ENCODE data around the gene USP12. TPM values are rescaled to one million over a fixed set of nuclear protein-coding genes. Genes with fewer than 3 reads are reported as not detected.
"Not testable (repeated sequence)": the region's sequence is repeated elsewhere in the genome, so short reads cannot be mapped to it uniquely, and the experiment has no call there.

USP12 gene
- total RNA-seq, 1 experiment from 2014 or later = 11.4 TPM

GRCh38 chr13:27123445-27123844, 48.2 kb downstream of the USP12 start:
- not testable (repeated sequence) for DNase-seq (ENCODE audit: low spot score)

- no peak for DNase-seq (ENCODE audit: low spot score)
Observed at GRCh38 chr13:27122036-27122435, 49.6 kb downstream of the USP12 start.

DNA sequence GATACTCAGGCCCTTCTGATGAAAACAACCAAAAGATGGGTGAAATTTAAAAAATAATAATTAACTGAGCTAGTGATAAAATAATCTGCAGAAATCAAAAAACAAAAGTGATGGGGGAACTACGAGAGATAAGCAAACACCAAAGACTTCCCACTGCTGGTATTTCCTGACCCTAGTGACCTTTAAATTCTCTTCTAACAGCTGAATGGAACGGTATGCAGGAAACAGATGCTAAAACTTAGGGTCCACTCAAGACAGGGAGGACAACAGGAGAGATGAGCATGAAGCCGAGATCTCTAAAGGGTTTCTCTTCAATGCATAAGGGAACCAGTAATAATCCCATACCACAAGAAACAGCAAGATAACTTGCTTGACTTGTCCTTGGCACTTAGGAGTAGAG, 50.8 kb downstream of the USP12 start:
- no peak for DNase-seq (ENCODE audit: low spot score)

DNA sequence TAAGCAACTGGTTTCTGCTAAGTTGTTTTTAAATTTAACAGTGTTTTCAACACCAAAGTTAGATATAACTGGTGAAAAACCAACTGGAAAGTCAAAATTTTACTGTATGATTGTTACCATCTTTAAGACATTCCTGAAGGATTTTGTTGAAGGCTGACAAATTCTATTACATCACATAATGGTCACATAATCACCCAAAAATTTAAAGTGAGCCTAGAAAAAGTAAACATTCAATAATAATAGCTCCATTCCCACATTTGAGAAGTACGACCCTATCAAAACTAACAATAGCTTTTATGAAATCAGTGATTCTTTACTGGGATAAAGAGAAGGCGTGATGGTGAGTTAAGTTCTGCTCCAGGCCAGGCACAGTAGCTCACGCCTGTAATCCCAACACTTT, 51.6 kb downstream of the USP12 start:
- DNase-seq (ENCODE audit: low spot score) = no peak

DNA sequence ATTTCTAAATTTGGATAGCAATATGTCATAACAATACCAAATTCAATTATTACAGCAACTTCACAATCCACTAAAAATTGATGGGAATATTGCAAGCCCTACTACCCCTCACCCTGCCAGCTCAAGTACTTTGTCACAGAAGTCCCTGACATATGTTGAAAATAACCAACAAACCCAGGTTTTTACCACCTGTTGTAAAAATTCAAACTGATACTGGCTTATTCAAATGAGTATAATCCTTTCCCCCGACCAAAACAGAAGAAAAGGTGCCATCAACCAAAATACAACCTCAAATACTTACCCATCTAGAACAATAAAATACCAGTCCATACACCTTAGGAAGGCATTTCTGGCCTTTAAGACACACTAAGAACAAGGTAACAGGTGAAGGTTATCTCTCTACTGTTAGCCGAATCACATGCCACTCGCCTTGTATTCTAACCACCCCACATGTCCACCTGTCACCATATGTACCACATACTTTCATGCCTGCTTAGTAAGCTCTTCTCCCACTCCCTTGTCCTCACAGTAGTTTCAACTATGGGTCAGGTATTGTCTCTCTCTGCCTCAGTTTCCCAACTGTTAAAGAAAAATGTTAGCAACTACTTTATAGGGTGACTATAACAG, 53.1 kb downstream of the USP12 start:
- DNase-seq (ENCODE audit: low spot score) = no peak

DNA sequence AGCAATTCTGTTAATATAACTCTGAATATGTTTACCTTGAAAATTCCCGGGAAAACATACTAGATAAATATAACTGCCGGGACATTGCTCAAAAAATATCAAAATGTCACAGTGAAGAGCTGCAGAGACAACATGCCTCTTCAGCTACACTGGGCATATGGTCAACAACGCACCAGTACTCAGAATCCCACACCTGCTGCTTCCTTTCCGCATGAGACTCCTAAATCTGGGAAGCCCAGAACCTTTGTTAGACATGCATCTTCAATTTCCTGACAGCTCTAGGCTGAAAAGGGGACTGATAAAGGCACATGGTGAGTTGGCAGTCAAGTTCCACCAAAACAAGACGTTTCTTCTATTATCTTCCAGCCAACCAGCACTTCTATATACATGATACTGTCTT, 53.7 kb downstream of the USP12 start:
- no peak for DNase-seq (ENCODE audit: low spot score)

GRCh38 chr13:27117158-27117557, 54.5 kb downstream of the USP12 start:
- DNase-seq (ENCODE audit: low spot score) = peak; percentile 5

DNA sequence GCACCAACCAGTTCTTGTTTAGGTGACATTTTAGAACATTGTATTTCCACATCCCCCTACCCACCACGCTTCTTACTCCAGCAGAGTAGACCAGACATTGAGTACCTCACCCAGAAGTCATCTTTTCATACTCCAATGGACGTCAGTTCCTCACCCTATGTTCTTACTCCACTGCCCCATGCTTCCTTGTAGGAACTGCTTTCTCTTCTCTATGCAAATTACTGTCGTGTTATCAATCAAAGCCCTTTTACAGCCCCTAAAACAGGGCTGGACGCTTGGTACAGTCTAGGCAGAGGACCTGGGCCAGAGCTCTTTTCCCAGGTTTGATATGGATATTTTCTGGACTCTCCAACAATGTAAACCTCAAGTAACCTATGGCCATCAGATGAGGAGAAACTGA, 58.2 kb downstream of the USP12 start:
- no peak for DNase-seq (ENCODE audit: low spot score)

DNA sequence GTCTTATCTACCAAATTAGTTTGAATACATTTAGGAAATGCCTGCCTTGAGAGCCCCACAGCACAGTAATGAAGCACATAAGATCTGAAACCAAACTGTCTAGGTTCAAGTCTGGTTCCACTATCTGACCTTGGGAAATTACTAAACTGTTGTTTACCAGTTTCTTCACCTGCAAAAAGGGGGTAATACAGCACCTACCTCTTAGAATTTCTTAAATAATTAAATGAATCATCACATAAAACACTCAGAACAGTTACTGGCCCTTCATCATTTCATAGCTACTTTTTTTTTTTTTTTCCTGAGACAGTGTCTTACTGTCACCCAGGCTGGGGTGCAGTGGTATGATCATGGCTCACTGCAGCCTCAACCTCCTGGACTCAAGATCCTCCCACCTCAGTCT, 59.6 kb downstream of the USP12 start:
- no peak for DNase-seq (ENCODE audit: low spot score)

GRCh38 chr13:27110056-27110746, 61.4 kb downstream of the USP12 start:
- no peak for DNase-seq (ENCODE audit: low spot score)

DNA sequence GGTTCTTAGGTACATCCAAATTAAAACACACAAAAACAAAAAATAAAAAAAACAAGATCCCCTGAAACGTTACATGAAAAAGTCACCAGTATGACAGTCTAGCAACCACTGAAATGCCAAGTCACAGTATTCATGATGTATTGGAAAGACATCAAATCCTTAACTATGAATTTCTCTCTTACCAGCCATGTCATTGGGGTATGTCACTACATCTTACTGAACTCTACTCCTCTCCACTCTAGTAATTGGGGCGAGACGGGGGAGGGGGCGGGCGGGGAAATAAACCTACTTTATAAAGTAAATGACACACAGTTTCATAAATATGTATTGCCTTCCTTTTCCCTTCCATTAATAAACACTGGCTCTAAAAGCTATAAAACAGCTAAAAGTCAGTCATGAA, 65.5 kb downstream of the USP12 start:
- DNase-seq (ENCODE audit: low spot score) = no peak

DNA sequence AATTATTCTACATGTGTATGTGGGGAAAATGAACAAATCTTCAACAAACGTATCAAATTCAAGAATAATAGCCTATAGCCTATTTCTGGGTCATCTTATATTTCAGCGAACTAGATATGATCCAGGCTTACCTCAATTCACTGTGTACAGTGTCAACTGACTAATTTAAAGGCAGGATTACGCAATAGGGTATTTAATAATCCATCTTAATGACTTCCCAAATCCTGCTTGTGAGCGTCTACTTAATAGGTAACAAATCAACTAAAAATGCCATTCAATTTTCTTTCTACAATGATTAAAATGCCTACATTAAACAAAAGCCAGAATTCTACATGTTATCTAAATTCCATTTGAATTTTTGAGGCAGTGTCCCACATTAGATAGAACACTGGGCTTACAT, 67.0 kb downstream of the USP12 start:
- no peak for DNase-seq (ENCODE audit: low spot score)

DNA sequence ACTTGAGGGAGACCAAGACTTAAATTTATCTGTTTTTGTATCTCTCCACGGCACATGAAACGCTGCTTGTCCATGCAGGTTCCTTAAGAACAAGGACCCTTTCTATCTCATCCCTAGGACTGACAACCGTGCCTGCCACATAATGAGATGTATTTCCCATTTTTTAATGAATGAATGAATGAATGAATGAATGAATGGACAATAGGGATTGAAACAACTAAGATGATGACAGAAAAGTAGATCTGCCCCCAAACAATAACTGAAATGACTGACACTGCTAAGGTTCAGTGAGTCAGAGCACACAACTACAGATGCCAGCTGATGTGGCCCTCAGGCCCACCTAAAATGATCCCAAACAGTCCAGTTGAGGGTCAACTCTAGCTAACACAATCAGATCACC, 69.8 kb downstream of the USP12 start:
- no peak for DNase-seq (ENCODE audit: low spot score)

GRCh38 chr13:27101289-27101688, 70.3 kb downstream of the USP12 start:
- no peak for DNase-seq (ENCODE audit: low spot score)

DNA sequence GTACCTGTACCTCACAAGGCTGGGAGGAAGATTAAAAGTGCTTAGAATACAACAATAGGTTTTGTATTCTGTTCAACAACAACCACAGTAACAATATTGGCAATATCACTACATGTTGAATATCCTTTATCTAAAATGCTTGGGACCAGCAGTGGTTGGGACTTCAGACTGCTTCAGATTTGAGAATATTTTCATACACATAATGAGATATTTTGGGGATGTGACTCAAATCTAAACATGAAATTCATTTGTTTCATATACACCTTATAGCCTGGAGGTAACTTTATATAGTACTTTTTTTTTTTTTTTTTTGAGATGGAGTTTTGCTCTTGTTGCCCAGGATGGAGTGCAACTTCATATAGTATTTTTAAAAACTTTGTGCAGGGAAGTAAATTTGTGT, 73.9 kb downstream of the USP12 start:
- no peak for DNase-seq (ENCODE audit: low spot score)

DNA sequence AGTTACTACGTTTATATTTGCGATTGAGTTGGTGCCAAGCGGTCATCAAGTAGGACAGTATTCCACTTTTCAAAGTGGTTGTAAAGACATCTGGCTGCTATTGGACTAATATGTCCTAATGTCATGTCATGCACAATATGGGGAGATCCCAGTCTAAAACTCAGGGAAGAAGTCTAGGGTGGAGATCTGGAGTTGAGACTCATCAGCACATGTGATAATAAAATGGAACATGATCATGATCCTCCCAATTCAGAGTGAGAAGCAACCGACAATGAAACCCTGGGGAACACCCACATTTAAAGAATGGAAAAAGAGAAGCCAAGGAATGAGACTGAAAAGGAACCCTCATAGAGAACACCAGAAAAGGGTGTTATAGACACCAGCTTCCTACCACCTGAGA, 80.2 kb downstream of the USP12 start:
- no peak for DNase-seq (ENCODE audit: low spot score)

DNA sequence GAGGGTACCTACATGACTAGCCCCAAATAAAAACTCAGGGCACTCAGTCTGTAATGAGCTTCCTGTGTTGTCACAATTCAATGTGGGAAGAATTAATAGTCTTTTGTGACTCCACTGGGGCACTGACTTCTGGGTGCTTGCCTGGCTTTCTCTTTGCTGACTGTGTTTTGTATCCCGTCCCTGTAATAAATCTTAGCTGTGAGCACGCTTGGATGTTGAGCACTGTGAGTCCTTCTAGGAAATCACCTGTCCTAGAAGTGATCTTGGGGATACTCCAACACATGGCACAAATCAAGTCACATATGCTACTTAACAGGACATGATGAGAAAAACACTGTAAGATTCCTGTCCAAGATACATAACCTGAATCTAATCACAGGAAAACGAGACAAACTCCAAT, 83.0 kb downstream of the USP12 start:
- DNase-seq (ENCODE audit: low spot score) = no peak

DNA sequence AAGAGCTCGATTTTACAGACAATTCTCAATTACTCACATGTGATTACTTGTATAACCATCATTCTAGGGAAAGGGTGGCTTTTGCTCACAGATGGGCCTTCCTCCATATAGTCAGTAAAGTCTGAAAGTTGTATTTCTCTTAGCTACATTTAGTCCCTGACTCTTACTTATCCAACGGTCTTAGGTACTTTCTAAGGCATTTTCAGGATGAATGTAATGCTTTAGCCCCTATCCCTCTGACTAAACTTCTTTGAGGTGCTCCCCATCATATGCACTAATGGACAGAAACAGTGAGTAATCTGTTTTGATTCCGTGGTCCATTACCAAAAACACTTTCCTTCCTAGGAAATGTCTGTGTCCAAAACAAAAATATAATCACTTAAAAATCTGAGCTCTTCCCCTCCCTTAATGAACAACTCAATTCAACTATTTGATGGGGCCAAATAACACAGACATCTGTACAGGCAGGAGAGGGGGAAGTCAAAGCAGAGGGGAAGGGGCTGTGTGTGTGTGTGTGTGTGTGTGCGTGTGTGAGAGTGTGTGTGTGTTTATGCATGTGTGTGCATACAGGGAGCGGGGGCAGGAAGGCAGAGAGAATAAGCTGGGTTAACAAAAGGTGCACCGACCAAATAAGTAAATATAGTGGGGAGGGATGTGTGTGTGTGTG, 84.9 kb downstream of the USP12 start:
- DNase-seq (ENCODE audit: low spot score) = no peak

DNA sequence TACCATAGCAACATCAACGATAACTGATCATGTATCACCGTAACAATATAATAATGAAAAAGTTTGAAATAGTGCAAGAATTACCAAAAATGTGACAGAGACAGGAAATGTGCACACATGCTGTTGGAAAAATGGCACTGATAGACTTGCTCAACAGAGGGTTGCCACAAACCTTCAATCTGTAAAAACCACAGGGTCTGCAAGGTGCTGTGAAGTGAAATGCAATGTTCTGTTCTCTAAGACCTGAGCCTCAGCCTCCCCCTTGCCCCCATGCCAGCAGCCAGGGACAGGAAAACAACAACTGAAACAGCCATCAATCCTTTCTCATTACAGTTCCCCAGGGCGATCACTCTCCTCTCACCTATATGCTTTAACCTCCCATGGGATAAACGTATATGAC, 88.4 kb downstream of the USP12 start:
- DNase-seq (ENCODE audit: low spot score) = no peak

GRCh38 chr13:27081893-27082679, 89.5 kb downstream of the USP12 start:
- DNase-seq (ENCODE audit: low spot score) = no peak

- no peak for DNase-seq (ENCODE audit: low spot score)
Observed at GRCh38 chr13:27080018-27080948, 91.3 kb downstream of the USP12 start.

Measured in H4 (cell line).